ENCODE data around the gene PDP2.
A peak's percentile ranks its signal among the peaks of the same experiment; 100 is the strongest.

Gene PDP2

GRCh38 chr16:66925322-66925840 lies 45.1 kb downstream of the PDP2 start, which contains the start of gene RRAD:
RRAD (minus strand) TSS chr16:66925535; CDS start chr16:66925179, 356 bp downstream.
- H3K4me3 ChIP-seq (ENCODE audit: low read depth, low read length, poor library complexity, severe bottlenecking) = peak within 1 kb of the TSS; percentile 36
- no peaks in the 10 kb centered on the region for H3K9me3 ChIP-seq (ENCODE audit: low read length)
- H4K20me1 ChIP-seq (ENCODE audit: insufficient read depth, low read length) = no peaks in the 10 kb centered on the region
- TF ChIP-seq CTCF (IDR thresholded peaks at IDR 0.05; ENCODE audit: low read length) (no peak), EZH2 (IDR thresholded peaks at IDR 0.05; ENCODE audit: borderline replicate concordance, low read length) (no peak)
- H3K9me2 ChIP-seq (ENCODE audit: low read depth, low read length) = no peaks in the 10 kb centered on the region
- H3K4me1 ChIP-seq (ENCODE audit: insufficient read depth, low read length, severe bottlenecking) = peaks cover 10% of the 10 kb centered on the region
- H3F3A ChIP-seq (ENCODE audit: insufficient read depth, low read length) = no peaks in the 10 kb centered on the region
- 0 out of 2 replicates have a peak, but pooled peaks cover 4% of the 10 kb centered on the region for H3K27me3 ChIP-seq (ENCODE audit: insufficient read depth, low read length)
- no peak within 1 kb of the TSS for H3K9ac ChIP-seq (ENCODE audit: low read length)
- H3K27ac ChIP-seq (ENCODE audit: low read depth, low read length, poor library complexity, severe bottlenecking) = no peak within 1 kb of the TSS
- H3K4me2 ChIP-seq (ENCODE audit: low read length) = peak within 1 kb of the TSS; percentile 46
- H2AFZ ChIP-seq (ENCODE audit: low read length) = no peak within 1 kb of the TSS
- no peaks in the 10 kb centered on the region for H3K36me3 ChIP-seq (ENCODE audit: insufficient read depth, low read length)
- no peaks in the 10 kb centered on the region for H3K79me2 ChIP-seq (ENCODE audit: insufficient read depth, low read length)

GRCh38 chr16:66926171-66926947 lies 46.0 kb downstream of the PDP2 start:
- Histone ChIP-seq H3K4me3 (ENCODE audit: low read depth, low read length, poor library complexity, severe bottlenecking) (no peak overlapping the region), H3F3A (ENCODE audit: insufficient read depth, low read length) (no peaks in the 10 kb centered on the region), H3K4me2 (ENCODE audit: low read length) (no peak overlapping the region), H3K27ac (ENCODE audit: low read depth, low read length, poor library complexity, severe bottlenecking) (no peak overlapping the region), H3K27me3 (ENCODE audit: insufficient read depth, low read length) (0 out of 2 replicates have a peak, but pooled peaks cover 4% of the 10 kb centered on the region), H3K4me1 (ENCODE audit: insufficient read depth, low read length, severe bottlenecking) (peaks cover 10% of the 10 kb centered on the region), H3K9ac (ENCODE audit: low read length) (no peak overlapping the region), H3K9me3 (ENCODE audit: low read length) (no peaks in the 10 kb centered on the region), H3K79me2 (ENCODE audit: insufficient read depth, low read length) (no peaks in the 10 kb centered on the region), H2AFZ (ENCODE audit: low read length) (no peak overlapping the region), H4K20me1 (ENCODE audit: insufficient read depth, low read length) (no peaks in the 10 kb centered on the region), H3K36me3 (ENCODE audit: insufficient read depth, low read length) (no peaks in the 10 kb centered on the region), H3K9me2 (ENCODE audit: low read depth, low read length) (no peaks in the 10 kb centered on the region)
- TF ChIP-seq CTCF (IDR thresholded peaks at IDR 0.05; ENCODE audit: low read length) (no peak), EZH2 (IDR thresholded peaks at IDR 0.05; ENCODE audit: borderline replicate concordance, low read length) (no peak)

DNA sequence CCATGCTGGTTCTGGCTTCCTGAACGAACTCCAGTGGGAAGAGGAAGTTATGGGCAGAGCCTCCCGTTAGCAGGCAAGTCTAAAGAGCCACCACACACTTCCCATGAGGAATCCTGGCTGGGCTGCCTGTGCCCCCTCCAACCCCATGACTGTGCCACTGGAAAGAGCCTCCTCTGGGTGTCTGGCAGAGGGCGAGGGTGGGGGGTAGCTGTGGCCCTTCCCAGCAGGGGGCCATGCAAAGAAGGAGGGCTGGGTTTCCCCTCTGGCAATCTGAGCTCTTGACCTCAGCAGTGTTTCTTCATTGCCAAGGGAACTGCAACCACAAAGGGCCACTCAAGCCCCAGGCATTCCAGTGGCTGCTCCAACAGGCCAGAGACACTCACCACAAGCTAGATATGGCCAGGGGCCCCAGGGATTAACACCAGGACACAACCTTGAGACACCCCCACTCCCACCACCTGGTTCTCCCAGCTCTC lies 46.7 kb downstream of the PDP2 start:
- Histone ChIP-seq H3K4me1 (ENCODE audit: insufficient read depth, low read length, severe bottlenecking) (peaks cover 10% of the 10 kb centered on the region), H3F3A (ENCODE audit: insufficient read depth, low read length) (no peaks in the 10 kb centered on the region), H3K27me3 (ENCODE audit: insufficient read depth, low read length) (0 out of 2 replicates have a peak, but pooled peaks cover 3% of the 10 kb centered on the region), H3K9me2 (ENCODE audit: low read depth, low read length) (no peaks in the 10 kb centered on the region), H3K27ac (ENCODE audit: low read depth, low read length, poor library complexity, severe bottlenecking) (no peak overlapping the region), H3K9me3 (ENCODE audit: low read length) (no peaks in the 10 kb centered on the region), H3K9ac (ENCODE audit: low read length) (no peak overlapping the region), H3K4me2 (ENCODE audit: low read length) (no peak overlapping the region), H4K20me1 (ENCODE audit: insufficient read depth, low read length) (no peaks in the 10 kb centered on the region), H2AFZ (ENCODE audit: low read length) (no peak overlapping the region), H3K36me3 (ENCODE audit: insufficient read depth, low read length) (peaks cover 2% of the 10 kb centered on the region; the same call in 1 of the 2 replicates), H3K79me2 (ENCODE audit: insufficient read depth, low read length) (no peaks in the 10 kb centered on the region), H3K4me3 (ENCODE audit: low read depth, low read length, poor library complexity, severe bottlenecking) (no peak overlapping the region)
- TF ChIP-seq EZH2 (IDR thresholded peaks at IDR 0.05; ENCODE audit: borderline replicate concordance, low read length) = no peak
- TF ChIP-seq CTCF (IDR thresholded peaks at IDR 0.05; ENCODE audit: low read length) = no peak

All from OCI-LY1 (cell line).